Chondrocyte (in vitro differentiated cells): ENCODE results near the gene BOC. TPM values are rescaled to one million over a fixed set of nuclear protein-coding genes. Genes with fewer than 3 reads are reported as not detected.

Source experiments
- DNase-seq: peaks from one replicate; pipeline ENCODE4 v3.0.0; 2021; ENCODE audit warnings: mixed read lengths, low spot score
- H3K27ac Mint-ChIP-seq: one replicate; pipeline ENCODE4 v1.8.0; 2021; ENCODE audit warnings: mild to moderate bottlenecking, moderate library complexity, mixed read lengths; ENCODE audit not compliant: unreplicated experiment
- H3K27me3 Mint-ChIP-seq: 2 replicates; pipeline ENCODE4 v1.8.0; 2021; ENCODE audit warnings: low read depth, mixed read lengths
- H3K36me3 Mint-ChIP-seq: 2 replicates; pipeline ENCODE4 v1.8.0; 2021; ENCODE audit warnings: low read depth, mixed read lengths
- H3K4me1 Mint-ChIP-seq: 2 replicates; pipeline ENCODE4 v1.8.0; 2021; ENCODE audit warnings: low read depth, mild to moderate bottlenecking, mixed read lengths
- H3K4me3 Mint-ChIP-seq: one replicate; pipeline ENCODE4 v1.8.0; 2021; ENCODE audit warnings: mild to moderate bottlenecking, moderate library complexity, mixed read lengths; ENCODE audit not compliant: unreplicated experiment
- H3K9me3 Mint-ChIP-seq: 2 replicates; pipeline ENCODE4 v1.8.0; 2021; ENCODE audit warnings: low read depth, mixed read lengths
- CTCF ChIP-seq: fragments of 200-600 bp; sonication (generic); IDR thresholded peaks from 2 replicates; pipeline ENCODE4 v1.5.0; 2021; ENCODE audit warnings: antibody characterized with exemption, mild to moderate bottlenecking, moderate library complexity
- long read RNA-seq: library from polyadenylated mRNA; stranded (forward); transcript quantifications from one replicate; pipeline ENCODE4 v2.0.0, GENCODE V29; 2021
- total RNA-seq: library from RNA; stranded (reverse); gene quantifications from 3 replicates; pipeline ENCODE4 v1.2.1, GENCODE V29; 2021

BOC gene, protein sequence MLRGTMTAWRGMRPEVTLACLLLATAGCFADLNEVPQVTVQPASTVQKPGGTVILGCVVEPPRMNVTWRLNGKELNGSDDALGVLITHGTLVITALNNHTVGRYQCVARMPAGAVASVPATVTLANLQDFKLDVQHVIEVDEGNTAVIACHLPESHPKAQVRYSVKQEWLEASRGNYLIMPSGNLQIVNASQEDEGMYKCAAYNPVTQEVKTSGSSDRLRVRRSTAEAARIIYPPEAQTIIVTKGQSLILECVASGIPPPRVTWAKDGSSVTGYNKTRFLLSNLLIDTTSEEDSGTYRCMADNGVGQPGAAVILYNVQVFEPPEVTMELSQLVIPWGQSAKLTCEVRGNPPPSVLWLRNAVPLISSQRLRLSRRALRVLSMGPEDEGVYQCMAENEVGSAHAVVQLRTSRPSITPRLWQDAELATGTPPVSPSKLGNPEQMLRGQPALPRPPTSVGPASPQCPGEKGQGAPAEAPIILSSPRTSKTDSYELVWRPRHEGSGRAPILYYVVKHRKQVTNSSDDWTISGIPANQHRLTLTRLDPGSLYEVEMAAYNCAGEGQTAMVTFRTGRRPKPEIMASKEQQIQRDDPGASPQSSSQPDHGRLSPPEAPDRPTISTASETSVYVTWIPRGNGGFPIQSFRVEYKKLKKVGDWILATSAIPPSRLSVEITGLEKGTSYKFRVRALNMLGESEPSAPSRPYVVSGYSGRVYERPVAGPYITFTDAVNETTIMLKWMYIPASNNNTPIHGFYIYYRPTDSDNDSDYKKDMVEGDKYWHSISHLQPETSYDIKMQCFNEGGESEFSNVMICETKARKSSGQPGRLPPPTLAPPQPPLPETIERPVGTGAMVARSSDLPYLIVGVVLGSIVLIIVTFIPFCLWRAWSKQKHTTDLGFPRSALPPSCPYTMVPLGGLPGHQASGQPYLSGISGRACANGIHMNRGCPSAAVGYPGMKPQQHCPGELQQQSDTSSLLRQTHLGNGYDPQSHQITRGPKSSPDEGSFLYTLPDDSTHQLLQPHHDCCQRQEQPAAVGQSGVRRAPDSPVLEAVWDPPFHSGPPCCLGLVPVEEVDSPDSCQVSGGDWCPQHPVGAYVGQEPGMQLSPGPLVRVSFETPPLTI
- 7.3 to 11.3 TPM (median 8.6 TPM) in 3 replicates for total RNA-seq
- long read RNA-seq, partial matches to known transcripts = 2 of 15 reads
- long read RNA-seq, other reads (novel, unspliced or antisense) = 11 of 15 reads

DNA sequence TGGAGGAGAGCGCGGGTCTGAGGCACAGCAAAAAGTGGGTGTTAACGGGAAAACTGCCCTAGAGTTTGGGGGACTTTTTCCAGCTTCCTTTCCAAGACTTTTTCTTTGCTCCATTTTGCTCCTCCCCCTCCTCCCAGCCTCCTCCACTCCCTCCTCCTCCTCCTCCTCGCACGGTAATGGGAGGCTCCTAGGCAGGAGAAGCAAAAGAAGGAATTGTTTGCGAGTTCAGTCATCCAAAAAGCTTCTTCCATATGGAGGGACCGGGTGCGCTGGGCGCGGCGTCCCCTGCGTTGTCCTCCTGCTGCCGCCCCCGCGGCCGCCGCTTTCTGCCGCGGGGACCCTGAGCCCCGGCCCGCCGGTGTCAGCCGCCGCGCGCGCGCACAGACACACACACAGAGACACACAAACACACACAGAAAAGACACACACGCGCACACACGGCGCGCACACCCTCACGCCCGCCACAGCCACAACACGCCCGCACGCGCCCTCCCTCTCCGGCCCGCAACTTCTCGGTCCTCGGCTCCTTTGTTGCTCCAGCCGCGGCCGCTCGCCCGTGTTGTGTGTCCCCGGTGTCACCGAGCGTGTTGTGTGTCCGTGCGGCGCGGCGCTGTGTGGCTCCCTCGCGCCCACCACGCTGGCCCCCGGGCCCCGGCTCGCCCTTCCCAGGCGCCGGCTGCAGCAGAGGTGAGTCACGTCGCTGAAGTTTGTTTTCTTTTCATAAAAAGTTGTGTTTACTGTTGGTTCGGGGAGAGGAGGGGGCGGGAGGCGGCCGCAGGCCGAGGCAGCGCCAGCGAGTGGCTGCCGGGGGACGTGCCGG is at the start of gene BOC:
Gene BOC, plus strand, starts transcription at position 228 of the 820 bp plus-strand sequence. CDS start 38,246 bp downstream, outside the sequence.
- Mint-ChIP-seq H3K4me3 (peak within 1 kb of the TSS; percentile 90), H3K4me1 (peaks cover 25% of the 10 kb centered on the region), H3K36me3 (no peaks in the 10 kb centered on the region), H3K9me3 (no peaks in the 10 kb centered on the region), H3K27ac (peak within 1 kb of the TSS; percentile 75), H3K27me3 (no peaks in the 10 kb centered on the region)
- peak; percentile 35 for TF ChIP-seq CTCF
- no peak for DNase-seq

GRCh38 chr3:113161661-113162060 is 49.7 kb upstream of the BOC start:
- Mint-ChIP-seq H3K36me3 (no peaks in the 10 kb centered on the region), H3K9me3 (no peaks in the 10 kb centered on the region), H3K27ac (no peak overlapping the region), H3K4me3 (no peak overlapping the region), H3K27me3 (no peaks in the 10 kb centered on the region), H3K4me1 (peaks cover 5% of the 10 kb centered on the region)
- no peak for TF ChIP-seq CTCF
- no peak for DNase-seq

DNA sequence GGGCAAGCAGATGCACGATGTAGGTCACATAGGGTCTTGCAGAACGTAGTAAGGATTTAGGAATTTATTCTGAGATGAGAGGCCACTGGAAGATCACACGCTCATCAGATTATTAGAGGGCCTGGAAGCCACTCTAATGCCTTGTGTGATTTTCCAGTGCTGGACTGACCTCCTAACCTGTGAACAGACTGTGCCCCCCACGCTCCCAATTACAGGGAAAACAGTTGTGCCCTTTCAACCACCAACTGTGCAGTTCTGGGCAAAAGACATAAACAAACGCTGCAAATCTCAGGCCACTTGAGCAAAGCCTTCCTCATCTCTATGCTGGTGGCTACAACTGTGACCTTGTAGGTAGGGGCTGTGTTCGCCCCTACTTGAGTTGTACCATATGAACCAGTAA is 48.2 kb upstream of the BOC start:
- H3K9me3 Mint-ChIP-seq = no peaks in the 10 kb centered on the region
- H3K36me3 Mint-ChIP-seq = no peaks in the 10 kb centered on the region
- TF ChIP-seq CTCF = no peak
- H3K4me1 Mint-ChIP-seq = no peaks in the 10 kb centered on the region
- H3K27me3 Mint-ChIP-seq = no peaks in the 10 kb centered on the region
- H3K4me3 Mint-ChIP-seq = no peak overlapping the region
- no peak for DNase-seq
- no peak overlapping the region for H3K27ac Mint-ChIP-seq

- H3K36me3 Mint-ChIP-seq = no peaks in the 10 kb centered on the region
- no peaks in the 10 kb centered on the region for H3K27me3 Mint-ChIP-seq
- H3K4me3 Mint-ChIP-seq = no peak overlapping the region
- no peak for DNase-seq
- no peaks in the 10 kb centered on the region for H3K9me3 Mint-ChIP-seq
- no peak overlapping the region for H3K27ac Mint-ChIP-seq
- H3K4me1 Mint-ChIP-seq = no peaks in the 10 kb centered on the region
- no peak for TF ChIP-seq CTCF
These were observed 45.5 kb upstream of the BOC start for GRCh38 chr3:113165841-113166240.
